GM15510 (cell line): ENCODE measurements around the gene CSTB.

Experiments used
- POLR2A ChIP-seq: IDR thresholded peaks from 3 replicates; pipeline ENCODE4 v1.6.1; 2011; ENCODE audit warnings: borderline replicate concordance; ENCODE audit not compliant: insufficient read length; ENCODE audit errors: extremely low read depth

CSTB gene

DNA sequence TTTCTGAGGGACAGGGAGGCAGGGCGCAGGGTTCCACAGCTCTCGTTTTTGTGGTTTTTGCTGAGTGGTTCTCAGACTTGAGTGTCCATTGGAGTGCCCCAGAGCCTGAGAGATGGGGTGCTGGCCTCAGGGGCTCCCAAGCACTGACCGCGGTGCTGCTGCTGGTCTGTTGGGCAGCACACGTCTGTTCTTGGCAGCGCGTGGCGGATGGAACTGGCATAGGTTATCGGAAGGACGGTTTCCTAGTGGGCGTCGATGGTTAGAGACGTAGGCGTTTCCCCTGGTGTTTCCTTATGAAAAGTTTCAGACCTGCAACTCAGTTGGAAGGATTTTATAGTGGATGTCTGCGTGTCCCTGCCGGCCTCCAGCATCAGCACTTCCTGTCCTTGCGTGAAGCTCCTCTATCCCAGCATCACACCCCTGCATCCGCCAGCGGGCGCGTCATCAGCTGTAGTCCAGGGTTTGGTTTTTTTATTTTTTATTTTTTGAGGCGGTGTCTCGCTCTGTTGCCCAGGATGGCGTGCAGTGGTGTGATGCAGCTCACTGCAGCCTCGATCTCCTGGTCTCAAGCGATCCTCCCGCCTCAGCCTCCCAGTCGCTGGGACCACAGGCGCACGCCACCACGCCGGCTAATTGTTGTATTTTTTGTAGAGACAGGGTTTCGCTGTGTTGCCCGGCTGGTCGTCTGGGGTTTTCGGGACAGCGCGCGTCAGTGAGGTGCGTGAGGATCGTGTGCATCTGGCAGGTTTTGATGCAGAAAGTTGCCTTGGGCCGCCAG, 25.1 kb upstream of the CSTB start:
- TF ChIP-seq POLR2A: no peak

DNA sequence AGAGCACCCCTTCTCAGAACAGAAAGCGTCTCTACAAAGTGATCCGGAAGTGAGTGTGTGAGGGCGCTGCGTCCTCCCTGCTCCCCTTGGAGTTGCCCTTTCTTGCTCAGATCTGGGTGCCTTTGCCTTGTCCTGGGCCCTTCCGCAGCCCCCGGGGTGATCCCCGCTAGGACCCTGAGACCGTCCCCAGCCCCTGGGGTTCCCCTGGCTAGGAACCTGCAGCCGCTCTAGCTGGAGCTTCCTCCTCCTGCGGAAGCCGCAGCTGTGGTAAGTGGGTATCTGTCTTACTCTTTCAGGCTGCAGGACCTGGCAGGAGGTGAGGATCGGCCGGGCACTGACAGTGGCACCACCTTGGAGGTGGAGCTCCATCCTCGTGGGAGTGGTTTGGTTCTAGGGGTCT, 24.5 kb upstream of the CSTB start:
- TF ChIP-seq POLR2A: no peak

DNA sequence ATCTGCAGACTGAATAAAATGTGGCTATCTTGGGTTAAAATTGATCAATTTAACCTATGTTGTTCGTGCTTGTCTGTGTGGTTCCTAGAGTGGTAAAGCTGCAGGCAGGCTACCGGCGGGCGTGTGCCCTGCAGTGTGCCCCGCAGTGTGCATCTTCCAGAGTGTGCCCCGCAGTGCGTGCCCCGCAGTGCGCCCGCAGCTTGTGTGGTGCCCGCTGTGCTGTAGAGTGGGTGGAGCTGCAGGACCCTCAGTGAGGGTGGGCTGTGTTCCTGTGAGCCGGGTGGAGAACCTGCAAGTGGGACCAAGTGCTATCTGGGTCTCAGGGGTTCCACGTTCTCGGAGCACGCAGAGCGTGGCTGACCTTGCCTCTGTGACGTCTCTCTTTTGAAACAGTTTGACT, 24.0 kb upstream of the CSTB start:
- TF ChIP-seq POLR2A: no peak

DNA sequence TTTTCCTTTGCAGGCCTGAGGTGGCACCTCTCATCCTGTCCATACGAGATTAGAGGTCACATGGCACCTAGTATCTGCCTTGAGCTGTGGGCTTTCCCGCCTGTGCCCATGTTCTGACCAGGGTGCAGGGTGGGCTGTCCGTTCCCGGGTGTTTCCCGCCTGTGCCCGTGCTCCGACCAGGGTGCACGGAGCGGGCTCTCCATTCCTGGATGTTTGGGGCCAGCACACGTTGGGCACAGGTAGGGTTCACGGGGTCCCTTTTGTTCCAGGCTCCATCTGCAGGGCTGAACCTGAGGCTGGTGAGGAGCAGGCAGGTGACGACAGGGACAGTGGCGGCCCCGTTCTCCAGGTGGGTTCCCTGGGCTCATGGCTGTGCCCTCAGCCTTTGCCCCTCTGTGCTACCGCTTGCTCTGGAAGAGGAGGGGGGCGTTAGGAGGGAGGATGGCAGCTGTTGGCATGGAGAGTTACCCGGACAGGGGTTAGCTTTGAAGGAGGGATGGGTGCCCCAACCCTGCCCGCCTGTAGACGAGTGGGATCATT, 23.3 kb upstream of the CSTB start:
- no peak for TF ChIP-seq POLR2A

DNA sequence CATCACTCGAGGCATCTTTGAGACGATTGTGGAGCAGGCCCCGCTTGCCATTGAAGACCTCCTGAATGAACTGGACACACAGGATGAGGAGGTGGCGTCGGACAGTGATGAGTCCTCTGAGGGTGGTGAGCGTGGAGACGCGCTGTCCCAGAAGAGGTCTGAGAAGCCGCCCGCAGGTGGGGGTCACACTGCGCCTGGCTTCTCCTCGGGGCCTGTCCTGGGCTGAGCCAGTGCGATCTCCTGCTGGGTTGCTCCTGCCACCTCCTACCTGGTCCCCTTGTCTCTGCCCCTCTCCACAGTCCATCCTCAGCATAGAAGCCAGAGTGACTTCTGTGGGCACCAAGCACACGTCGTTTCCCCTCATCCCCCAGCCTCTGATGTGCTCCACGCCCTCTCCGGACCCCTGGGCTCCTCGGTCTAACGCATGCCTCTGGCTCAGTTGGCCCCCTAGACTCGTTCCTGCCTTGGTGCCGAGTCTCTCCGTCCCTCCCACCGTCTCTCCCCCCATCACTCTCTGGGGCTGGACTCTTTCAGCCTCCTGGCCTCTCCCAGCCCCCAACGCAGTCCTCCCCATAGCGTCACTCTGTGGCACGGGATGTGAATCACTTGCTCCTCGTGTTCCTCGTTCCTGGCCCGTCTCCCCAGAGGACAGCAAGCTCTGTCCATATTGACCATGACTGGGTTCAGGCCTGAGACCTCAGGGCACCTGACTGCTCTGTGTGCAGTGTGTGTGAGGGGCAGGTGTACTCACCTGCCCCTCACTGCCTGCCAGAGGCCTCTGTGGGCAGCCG, 22.0 kb upstream of the CSTB start:
- TF ChIP-seq POLR2A: no peak

DNA sequence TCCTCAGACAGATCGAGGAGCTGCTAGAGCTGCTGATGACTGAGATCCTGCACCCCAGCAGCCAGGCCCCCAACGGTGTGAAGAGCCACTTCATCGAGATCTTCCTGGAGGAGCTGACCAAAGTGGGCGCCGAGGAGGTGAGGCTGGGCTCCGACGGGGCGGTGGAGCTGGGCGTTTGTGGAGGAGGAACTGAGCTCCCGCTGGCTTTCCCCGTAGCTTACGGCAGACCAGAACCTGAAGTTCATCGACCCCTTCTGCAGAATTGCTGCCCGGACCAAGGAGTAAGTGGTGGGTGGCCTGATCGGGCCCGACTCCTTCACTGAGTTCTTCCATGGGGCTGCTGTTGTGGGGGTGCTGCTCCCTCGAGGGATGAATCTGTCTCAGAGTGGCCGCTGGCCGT, 21.3 kb upstream of the CSTB start:
- no peak for TF ChIP-seq POLR2A

DNA sequence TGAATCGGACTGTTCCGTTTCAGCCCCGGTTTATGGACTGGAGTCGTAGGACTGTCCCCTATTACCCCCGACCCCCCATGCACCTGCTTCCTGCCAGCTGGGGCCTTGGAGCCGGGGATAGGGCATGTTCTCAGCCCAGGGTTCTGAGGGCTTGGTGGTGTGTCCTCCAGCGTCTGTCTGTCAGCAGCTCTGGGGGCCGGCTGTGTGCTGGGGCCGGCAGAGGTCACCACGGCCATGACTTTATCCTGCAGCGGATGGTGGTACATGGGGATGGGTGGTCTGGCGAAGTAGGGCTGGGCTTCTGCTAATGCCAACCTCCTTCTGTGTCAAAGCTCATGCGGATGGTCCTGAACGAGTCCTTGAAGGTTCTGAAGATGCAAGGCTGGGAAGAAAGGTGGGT, 18.7 kb upstream of the CSTB start:
- TF ChIP-seq POLR2A: no peak

DNA sequence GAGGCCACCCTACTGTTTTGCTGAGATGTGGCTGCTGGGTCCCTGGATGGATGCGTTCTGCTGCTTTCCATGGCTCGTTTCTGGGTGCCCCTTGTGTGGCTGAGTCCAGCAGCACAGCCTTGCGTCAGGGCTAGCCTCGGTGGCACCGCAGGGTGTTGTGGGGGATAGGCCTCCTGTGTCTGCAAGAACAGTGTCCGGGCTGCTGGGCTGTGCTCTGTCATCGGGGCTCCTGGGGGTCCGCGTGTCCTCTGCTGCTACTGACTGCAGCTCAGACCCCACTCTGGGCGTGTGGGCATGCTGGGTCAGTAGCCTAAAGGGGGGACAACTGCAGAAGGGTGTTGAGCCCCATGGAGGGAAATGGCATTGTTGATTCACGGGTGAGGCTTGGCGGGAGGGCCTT, 18.2 kb upstream of the CSTB start:
- no peak for TF ChIP-seq POLR2A

DNA sequence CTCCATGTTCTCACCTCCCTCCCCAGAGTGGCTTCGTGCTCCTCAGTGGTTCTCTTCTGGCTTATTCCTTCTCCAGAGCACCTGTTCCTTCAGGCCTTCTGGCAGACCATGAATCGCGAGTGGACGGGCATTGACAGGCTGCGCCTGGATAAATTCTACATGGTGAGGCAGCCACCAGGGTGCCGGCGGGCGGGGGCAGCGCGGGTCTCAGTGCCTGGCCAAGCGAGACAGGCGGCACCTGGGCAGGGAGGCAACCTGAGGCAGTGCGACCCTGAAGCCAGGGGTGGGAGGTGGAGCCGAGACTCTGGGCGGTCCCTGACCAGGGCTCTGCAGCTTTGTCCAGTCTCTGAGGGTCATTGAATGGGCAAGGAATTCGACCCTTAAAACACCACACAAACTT, 17.1 kb upstream of the CSTB start:
- TF ChIP-seq POLR2A: no peak

DNA sequence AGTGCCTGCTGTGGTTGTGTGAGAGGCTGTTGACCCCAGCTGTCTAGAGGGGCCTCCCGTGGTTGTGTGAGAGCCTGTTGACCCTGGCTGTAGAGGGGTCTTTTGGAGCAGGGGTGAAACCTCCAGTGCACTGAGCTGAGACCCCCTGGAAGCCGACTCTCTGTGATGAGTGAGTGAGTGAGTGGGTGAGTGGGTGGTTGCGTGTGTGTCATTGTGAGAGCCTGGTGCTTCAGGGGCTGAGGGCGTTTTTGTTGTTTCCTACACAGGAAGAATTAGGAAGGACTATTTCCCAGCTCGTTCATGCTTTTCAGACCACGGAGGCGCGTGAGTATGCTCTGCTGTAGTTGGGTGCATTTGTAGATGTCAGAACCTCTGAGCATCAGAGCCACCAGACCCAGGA, 16.3 kb upstream of the CSTB start:
- no peak for TF ChIP-seq POLR2A

DNA sequence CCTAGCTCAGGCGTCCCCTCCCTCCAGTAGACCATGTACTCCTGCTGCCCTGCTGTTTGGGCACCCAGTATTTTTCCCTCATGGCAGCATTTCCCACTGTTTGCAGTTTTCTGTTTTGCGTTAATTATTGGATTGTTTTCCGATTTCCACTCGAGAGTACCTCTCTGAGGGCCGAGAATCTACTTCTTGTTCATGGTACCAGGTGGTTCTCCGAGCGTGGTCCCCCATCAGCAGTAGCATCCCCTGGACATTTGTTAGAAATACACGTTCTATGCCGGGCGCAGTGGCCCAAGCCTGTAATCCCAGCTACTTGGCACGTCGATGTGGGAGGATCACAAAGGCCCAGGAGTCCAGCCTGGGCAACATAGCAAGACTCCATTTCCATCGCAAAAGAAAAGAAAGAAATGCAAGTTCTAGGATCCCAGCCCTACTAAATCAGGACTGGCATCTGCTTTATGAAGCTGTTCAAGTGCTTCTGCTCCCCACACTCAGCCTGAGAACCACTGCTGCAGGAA, 14.0 kb upstream of the CSTB start:
- TF ChIP-seq POLR2A: no peak

DNA sequence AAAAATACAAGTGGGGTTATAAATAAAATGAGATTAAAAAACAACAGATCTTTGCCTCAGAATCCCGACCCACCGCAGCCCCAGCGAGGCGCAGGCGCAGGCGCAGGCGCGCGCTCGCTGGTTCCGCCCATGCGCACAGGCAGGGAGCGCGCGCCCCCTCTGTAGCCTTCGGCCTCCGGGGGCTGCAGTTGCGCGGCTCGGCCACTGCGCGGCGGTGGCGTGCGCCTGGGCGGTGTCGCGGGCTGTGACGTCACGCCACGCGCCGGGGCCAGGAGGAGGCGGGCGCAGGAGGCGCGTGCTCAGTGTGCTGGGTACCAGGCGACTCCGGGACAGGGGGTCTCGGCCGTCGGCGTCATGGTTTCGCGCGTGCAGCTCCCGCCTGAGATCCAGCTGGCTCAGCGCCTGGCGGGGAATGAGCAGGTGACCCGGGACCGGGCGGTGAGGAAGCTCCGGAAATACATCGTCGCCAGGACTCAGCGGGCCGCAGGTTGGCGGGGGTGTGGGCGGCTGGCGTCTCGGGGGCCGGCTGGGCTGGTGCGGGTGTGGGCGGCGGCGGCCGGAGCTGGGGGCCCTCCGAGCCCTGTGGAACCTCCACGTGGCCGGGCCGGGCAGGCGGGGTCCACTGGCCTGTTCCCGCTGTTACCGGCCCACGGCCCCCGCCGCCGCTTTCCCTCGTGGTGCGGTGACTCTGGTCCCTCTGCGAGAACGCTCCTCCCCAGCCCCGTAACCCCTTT, 13.3 kb upstream of the CSTB start, which contains the start of gene RRP1:
RRP1 (plus strand) TSS at position 302 of the 734 bp plus-strand sequence; CDS start at position 355, 53 bp downstream.
- peak; percentile 95 for TF ChIP-seq POLR2A

DNA sequence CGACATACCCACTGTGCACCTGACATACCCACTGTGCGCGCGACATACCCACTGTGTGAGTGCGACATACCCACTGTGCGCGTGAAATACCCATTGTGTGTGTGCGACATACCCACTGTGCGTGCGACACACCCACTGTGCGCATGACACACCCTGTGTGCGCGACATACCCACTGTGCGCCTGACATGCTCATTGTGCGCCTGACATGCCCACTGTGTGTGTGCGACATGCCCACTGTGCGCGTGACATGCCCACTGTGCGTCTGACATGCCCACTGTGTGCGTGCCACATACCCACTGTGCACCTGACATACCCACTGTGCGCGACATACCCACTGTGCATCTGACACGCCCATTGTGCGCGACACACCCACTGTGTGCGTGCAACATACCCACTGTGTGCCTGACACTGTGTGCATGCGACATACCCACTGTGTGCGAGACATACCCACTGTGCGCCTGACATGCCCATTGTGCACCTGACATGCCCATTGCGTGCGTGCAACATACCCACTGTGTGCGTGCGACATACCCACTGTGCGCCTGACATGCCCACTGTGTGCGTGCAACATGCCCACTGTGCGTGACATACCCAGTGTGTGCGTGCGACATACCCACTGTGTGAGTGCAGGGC, 10.8 kb upstream of the CSTB start:
- no peak for TF ChIP-seq POLR2A

DNA sequence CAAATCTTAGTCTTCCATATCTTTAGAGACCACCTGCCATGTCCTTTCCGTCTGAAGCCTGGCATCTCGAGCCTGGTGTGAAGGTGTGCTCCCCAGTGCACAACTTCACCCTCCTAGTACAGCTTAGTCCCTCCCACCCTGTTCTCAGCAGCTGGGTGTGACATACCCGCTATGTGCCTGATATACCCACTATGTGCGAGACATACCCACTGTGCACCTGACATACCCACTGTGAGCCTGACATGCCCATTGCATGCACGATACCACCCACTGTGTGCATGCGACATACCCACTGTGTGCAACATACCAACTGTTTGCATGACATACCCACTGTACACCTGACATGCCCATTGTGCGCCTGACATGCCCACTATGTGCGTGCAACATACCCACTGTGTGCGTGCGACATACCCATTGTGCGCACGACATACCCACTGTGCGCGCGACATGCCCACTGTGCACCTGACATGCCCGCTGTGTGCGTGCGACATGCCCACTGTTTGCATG, 10.2 kb upstream of the CSTB start:
- no peak for TF ChIP-seq POLR2A
